Right forelimb (tissue), 1 donor: Measurements from ENCODE around the gene ATP13A3.
"Not testable (repeated sequence)": the region's sequence is repeated elsewhere in the genome, so short reads cannot be mapped to it uniquely, and the experiment has no call there.

ENCODE experiments used
- DNase-seq: peaks from one replicate; pipeline ENCODE4 v3.0.0-alpha.2; 2018

ATP13A3 gene

GRCh38 chr3:194486540-194487288, at the start of gene ATP13A3:
Gene ATP13A3 (minus strand): TSS chr3:194487002. CDS start chr3:194462190, 24,812 bp downstream.
- peak; percentile 92 for DNase-seq

- DNase-seq: not testable (repeated sequence)
Measured at GRCh38 chr3:194535199-194535598, 48.4 kb upstream of the ATP13A3 start.

GRCh38 chr3:194534243-194534642, 47.4 kb upstream of the ATP13A3 start:
- no peak for DNase-seq

- no peak for DNase-seq
Measured at GRCh38 chr3:194532591-194532990, 45.8 kb upstream of the ATP13A3 start.

- DNase-seq: no peak
Measured at GRCh38 chr3:194527726-194528125, 40.9 kb upstream of the ATP13A3 start.

- DNase-seq: no peak
Measured at GRCh38 chr3:194526164-194526563, 39.4 kb upstream of the ATP13A3 start.

GRCh38 chr3:194522579-194523046, 35.8 kb upstream of the ATP13A3 start:
- no peak for DNase-seq

GRCh38 chr3:194521510-194522260, 34.9 kb upstream of the ATP13A3 start:
- no peak for DNase-seq

GRCh38 chr3:194520682-194521162, 33.9 kb upstream of the ATP13A3 start:
- DNase-seq: not testable (repeated sequence)

GRCh38 chr3:194520201-194520600, 33.4 kb upstream of the ATP13A3 start:
- DNase-seq: not testable (repeated sequence)

- no peak for DNase-seq
Measured at GRCh38 chr3:194518652-194519051, 31.9 kb upstream of the ATP13A3 start.

GRCh38 chr3:194517333-194517732, 30.5 kb upstream of the ATP13A3 start:
- no peak for DNase-seq

GRCh38 chr3:194514626-194515025, 27.8 kb upstream of the ATP13A3 start:
- no peak for DNase-seq

- no peak for DNase-seq
Measured at GRCh38 chr3:194512895-194513601, 26.2 kb upstream of the ATP13A3 start.

GRCh38 chr3:194508491-194509453, 22.0 kb upstream of the ATP13A3 start:
- no peak for DNase-seq

- no peak for DNase-seq
Measured at GRCh38 chr3:194507571-194507970, 20.8 kb upstream of the ATP13A3 start.

- no peak for DNase-seq
Measured at GRCh38 chr3:194505791-194506415, 19.1 kb upstream of the ATP13A3 start.

GRCh38 chr3:194504861-194505260, 18.1 kb upstream of the ATP13A3 start:
- DNase-seq: no peak

- no peak for DNase-seq
Measured at GRCh38 chr3:194504146-194504545, 17.3 kb upstream of the ATP13A3 start.

GRCh38 chr3:194503081-194503531, 16.3 kb upstream of the ATP13A3 start:
- DNase-seq: no peak

GRCh38 chr3:194500198-194500597, 13.4 kb upstream of the ATP13A3 start:
- no peak for DNase-seq
